Retina (tissue), 1 donor: ENCODE measurements around the gene TAOK2.
"Not testable (repeated sequence)": the region's sequence is repeated elsewhere in the genome, so short reads cannot be mapped to it uniquely, and the experiment has no call there.

Experiments
- DNase-seq: peaks from one replicate; pipeline ENCODE4 v3.0.0-alpha.2; 2016

TAOK2 gene

GRCh38 chr16:29973384-29974246 is at the start of gene TAOK2:
TAOK2 (plus strand) TSS chr16:29973868; CDS start chr16:29977773, 3,905 bp downstream.
- peak; percentile 99 for DNase-seq

DNA sequence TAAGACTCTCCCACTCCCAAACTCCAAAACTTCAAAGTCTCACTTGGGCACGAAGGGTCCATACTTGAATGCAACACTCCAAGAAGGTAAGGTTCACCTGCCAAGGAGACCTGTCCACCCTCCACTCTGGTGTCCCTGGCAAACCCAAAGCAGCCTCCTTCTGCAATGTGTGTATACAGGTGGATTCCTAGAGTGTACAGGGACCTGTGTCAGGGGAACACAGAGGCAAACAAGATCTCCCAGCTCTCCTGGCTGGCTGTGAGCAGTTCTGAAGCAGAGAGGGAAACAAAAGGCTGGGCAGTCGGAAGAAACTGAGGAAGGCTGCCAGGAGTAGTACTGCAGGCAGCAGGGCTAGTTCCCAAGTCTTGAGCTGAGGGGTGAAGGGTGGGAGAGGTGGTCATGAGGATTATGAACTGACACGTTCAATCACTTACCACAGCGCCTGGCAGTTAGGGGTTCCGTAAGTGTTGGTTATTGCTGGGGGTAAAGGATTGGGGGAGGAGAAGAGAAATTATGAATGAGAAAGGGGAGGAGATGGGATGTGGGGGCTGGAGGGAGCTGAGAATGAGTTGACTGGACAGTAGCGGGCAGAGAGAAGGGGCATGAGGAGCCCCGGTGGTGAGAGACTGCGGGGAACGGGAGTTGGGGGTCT is 48.4 kb upstream of the TAOK2 start:
- peak; percentile 14 for DNase-seq

GRCh38 chr16:29925781-29926710 is 47.6 kb upstream of the TAOK2 start, which contains the start of gene KCTD13:
KCTD13 (minus strand) TSS chr16:29926226; CDS start chr16:29926033, 193 bp downstream.
- peak; percentile 100 for DNase-seq

GRCh38 chr16:29926711-29927052 is 47.0 kb upstream of the TAOK2 start:
- DNase-seq, result no peak

GRCh38 chr16:29927070-29927905 is 46.4 kb upstream of the TAOK2 start:
- DNase-seq, result no peak

- not testable (repeated sequence) for DNase-seq
Observed at GRCh38 chr16:29931750-29932149, 41.9 kb upstream of the TAOK2 start.

DNA sequence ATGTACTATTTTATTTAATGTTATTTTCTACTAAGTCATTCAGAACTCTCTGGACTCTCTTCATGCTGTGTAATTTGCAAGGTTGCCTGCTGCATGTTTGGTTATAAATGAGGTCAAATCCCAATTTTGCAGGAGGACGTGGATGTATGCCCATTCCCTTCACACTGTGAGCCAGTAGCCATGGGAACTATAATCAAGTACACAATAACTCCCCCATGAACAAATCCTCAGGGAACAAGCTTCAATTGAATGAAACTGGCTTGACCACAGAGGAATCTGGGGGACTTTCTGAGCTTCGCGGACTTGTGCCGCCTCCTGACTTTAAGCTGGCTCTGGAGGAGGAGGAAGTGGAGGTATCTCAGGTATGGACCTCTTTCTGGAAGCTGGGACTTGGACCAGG is 33.0 kb upstream of the TAOK2 start:
- no peak for DNase-seq

- peak; percentile 4 for DNase-seq
Observed at GRCh38 chr16:29943846-29944799, 29.5 kb upstream of the TAOK2 start.

GRCh38 chr16:29947897-29948296 is 25.8 kb upstream of the TAOK2 start:
- DNase-seq, result no peak

GRCh38 chr16:29950806-29951461 is 22.7 kb upstream of the TAOK2 start:
- no peak for DNase-seq

DNA sequence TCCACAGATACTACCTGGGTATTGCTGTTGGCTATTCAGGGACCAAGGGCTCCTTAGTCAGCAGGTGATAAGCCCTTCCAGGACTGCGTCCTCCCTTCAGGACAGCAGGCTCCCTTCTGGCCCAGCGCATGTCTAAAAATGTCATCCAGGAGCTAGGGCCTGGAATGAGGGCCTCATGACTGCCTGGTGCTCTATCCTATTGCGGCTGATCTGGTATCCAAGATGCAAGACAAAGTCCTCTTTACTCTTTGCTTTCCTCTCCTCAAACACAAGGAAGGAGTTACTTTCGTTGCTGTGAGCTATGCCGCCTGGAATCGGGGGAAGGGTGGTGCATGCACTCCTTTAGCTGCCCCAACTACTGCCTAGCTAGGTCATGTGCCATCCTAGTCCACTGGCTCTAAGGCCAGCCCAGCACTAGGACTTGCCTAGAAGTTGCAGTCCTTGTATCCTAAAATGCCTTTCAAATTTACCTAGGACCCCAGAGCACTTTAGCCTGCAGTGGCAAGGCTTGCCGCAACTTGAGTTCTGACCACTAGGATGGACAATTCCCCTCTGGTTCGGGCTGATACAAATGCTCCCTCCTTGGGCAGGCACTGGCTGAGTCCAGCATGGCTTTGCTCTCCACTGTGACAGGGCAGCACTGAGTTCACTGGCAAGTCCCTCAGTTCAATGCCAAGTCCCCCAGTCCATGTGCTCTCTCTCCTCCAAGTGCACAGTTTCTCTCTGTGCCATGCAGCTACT is 21.9 kb upstream of the TAOK2 start:
- no peak for DNase-seq

DNA sequence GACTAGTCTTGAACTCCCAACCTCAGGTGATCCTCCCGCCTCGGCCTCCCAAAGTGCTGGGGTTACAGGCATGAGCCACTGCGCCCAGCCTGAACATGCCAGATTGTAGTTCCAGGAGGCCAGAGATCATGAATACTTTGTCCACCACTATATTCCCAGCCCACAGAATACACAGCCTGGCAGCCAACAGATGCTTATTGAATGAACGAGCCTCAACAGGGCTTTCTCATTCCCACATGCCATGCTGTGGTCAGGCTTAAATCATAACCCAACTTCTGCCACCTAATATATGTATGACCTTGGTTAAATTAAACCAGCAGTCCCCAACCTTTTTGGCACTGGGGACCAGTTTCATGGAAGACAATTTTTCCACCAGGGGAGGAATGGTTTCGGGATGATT is 14.9 kb upstream of the TAOK2 start:
- no peak for DNase-seq

GRCh38 chr16:29959293-29959692 is 14.4 kb upstream of the TAOK2 start:
- DNase-seq, result no peak

DNA sequence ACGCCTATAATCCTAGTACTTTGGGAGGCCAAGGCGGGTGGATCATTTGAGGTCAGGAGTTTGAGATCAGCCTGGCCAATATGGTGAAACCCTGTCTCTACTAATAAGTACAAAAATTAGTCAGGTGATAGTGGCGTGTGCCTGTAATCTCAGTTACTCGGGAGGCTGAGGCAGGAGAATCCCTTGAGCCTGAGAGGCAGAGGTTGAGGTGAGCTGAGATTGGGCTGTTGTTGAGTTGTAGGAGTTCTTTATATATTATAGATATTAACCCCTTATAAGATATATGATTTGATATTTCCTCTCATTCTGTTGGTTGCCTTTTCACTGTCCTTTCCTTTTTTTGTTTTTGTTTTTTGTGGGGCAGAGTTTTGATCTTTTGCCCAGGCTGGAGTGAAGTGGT is 13.8 kb upstream of the TAOK2 start:
- DNase-seq, result not testable (repeated sequence)

- DNase-seq, result no peak
Observed at GRCh38 chr16:29961127-29961478, 12.6 kb upstream of the TAOK2 start.

- peak; percentile 98 for DNase-seq
Observed at GRCh38 chr16:29961479-29962343, 12.0 kb upstream of the TAOK2 start, which contains the start of gene TMEM219. TMEM219 (plus strand) TSS chr16:29962079; CDS start chr16:29963144, 1,065 bp downstream.

DNA sequence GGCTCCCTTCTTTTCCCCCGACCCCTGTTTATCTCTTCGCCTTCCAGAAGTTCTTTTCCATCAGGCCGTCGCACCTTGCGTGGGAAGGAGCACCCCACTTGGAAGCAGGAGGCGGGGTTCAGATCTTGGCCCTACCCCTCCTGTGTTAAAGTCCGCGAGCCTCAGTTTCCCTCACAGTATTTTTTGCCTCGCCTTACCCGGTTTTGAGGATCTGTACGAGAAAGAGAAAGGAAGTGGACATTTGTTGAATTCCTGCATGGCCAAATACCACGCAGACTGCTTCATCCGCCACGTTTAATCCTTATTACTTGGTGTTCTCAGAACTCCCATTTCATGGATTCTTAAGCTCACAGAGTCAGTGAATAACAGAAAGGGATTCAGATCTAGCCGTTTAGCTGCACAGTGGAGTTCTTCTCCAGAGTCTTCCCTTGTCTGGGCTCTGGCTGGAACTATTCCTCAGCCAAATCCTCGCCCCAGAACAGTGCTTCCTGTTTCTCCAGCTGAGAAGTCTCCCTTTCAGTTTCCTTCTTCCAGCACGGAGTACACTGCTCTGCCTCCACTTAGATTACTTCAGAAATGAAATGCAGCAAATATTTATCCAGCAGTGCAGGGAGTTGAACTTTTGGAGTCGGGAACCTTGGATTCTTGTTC is 11.2 kb upstream of the TAOK2 start:
- DNase-seq, result peak; percentile 36
